Measurements from ENCODE around the gene LPCAT1.
"Not testable (repeated sequence)": the region's sequence is repeated elsewhere in the genome, so short reads cannot be mapped to it uniquely, and the experiment has no call there.

LPCAT1 gene

DNA sequence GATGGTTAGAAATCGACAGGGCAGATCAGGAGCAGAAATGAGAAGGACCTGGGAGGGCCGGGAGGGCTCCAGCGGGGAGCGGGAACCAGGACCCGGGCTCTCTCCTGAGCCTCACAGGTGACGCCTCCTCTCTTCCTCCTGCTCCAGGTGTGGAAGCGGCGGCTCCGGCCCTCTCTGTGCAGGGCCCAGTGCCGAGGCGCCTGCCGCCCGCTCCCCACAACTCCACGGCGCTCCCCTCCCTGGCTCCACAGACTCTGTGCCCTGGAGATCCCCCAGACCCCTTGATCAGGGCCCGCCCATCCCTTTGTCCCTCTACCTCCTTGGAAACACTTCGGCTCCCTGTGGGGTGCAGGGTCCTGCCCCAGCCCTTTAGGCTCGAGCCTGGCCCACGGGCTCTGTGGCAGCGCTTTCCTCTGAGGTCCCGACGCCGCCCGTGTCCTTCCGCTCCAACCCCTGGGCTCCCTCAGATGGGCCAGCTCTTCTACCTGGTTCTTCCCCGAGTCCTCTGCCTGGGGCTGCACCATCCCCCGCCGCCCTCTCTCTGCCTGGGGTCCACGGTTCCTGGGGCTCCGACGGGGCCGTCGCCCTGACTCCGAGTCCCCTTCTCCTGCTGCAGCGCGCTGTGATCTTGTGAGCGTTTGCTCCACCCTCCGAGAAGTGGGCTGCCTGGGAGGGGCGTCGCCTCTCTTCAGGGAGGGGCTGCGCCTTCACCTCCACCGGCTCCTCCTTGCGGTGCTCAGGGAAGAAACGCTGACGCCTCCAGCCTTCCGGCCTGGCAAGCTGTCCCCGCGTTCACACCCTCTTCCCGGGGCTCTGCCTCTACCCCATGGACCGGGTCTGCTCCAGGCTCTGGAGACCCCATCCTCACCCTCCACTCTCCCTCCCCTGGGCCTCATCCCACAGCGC, 56.2 kb downstream of the LPCAT1 start:
- no peak for DNase-seq (ENCODE audit: low read depth in 2 of 2)

- DNase-seq (ENCODE audit: low read depth in 2 of 2), result no peak
These were observed 57.0 kb downstream of the LPCAT1 start for GRCh38 chr5:1466631-1467265.

DNA sequence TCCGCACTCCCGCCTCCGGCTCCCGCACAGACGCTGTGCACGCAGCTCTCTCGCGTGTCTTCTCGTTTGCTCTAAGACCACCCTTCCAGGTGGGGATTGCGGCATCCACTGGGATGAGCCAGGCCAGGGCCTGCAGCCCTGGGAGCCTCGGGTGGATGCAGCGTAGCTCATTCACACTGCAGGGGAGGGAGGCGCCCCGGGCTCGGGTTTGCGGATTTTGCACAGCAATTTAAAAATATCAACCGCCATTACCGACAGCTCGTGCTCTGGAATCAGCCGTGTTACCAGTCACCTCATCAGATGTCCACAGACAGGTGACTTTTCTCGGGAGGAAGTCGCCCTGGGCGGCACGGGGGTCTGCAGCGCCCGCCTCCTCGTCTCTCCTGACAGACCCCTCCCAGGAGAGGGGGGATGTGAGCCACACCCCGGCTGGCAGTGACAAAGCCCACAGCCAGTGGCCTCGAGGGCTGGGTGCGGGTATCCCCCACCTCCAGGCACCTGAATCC, 57.7 kb downstream of the LPCAT1 start:
- no peak for DNase-seq (ENCODE audit: low read depth in 2 of 2)

DNA sequence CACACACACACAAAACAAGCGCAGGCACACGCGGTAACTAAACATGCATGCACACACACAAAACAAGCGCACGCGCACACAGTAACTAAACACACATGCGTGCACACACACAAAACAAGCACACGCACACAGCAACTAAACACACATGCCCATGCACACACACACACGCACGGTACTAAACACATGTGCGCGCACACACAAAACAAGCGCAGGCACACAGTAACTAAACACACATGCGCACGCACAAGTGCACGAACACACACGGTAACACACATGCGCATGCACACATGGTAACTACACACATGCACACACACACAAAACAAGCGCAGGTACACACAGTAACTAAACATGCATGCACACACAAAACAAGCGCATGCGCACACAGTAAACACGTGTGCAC, 58.6 kb downstream of the LPCAT1 start:
- no peak for DNase-seq (ENCODE audit: low read depth in 2 of 2)

- no peak for DNase-seq (ENCODE audit: low read depth in 2 of 2)
These were observed 59.2 kb downstream of the LPCAT1 start for GRCh38 chr5:1464511-1464910.

GRCh38 chr5:1464096-1464446, 59.7 kb downstream of the LPCAT1 start:
- no peak for DNase-seq (ENCODE audit: low read depth in 2 of 2)

DNA sequence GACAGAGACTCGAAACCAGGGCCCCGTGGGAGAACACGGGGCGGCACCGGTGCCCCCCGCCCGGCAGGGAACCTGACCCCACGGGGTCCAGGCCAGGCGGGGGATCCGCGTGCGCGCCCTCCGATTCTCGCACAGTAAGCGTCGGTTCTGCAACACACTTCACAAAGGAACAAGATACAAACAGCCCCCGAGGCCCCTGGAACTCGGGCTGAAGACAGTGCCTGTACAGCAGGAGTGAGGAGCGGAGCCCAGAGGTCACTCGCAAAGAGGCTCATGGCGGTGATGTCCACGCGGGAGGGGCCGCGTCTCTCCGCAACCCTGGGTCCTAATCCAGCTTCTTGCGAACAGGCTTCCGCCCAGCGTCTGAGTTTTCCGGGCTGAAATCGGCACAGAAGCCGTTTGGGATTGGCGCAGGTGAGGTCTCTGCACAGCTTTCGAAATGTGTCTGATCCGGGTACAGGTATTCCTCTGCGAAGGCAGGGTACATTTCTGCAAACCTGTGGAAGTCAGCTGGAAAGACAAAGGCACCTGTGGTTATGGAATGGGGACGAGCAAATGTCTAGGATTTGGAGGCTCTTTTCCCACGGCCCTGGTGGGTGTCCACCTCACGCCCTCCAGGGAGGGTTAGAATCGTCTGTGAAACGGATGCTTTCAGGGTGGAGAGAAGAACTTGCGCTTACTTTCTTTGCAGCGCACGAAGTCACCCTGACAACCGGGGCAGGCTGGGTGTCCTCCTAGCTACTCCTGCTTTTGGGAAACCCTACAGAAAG, 60.2 kb downstream of the LPCAT1 start:
- DNase-seq (ENCODE audit: low read depth in 2 of 2), result no peak

GRCh38 chr5:1462358-1462757, 61.4 kb downstream of the LPCAT1 start:
- DNase-seq (ENCODE audit: low read depth in 2 of 2), result no peak

GRCh38 chr5:1461396-1461795, 62.4 kb downstream of the LPCAT1 start:
- DNase-seq (ENCODE audit: low read depth in 2 of 2), result no peak

GRCh38 chr5:1460054-1460682, 63.6 kb downstream of the LPCAT1 start:
- no peak for DNase-seq (ENCODE audit: low read depth in 2 of 2)

- DNase-seq (ENCODE audit: low read depth in 2 of 2), result not testable (repeated sequence)
These were observed 64.3 kb downstream of the LPCAT1 start for GRCh38 chr5:1459435-1459834.

DNA sequence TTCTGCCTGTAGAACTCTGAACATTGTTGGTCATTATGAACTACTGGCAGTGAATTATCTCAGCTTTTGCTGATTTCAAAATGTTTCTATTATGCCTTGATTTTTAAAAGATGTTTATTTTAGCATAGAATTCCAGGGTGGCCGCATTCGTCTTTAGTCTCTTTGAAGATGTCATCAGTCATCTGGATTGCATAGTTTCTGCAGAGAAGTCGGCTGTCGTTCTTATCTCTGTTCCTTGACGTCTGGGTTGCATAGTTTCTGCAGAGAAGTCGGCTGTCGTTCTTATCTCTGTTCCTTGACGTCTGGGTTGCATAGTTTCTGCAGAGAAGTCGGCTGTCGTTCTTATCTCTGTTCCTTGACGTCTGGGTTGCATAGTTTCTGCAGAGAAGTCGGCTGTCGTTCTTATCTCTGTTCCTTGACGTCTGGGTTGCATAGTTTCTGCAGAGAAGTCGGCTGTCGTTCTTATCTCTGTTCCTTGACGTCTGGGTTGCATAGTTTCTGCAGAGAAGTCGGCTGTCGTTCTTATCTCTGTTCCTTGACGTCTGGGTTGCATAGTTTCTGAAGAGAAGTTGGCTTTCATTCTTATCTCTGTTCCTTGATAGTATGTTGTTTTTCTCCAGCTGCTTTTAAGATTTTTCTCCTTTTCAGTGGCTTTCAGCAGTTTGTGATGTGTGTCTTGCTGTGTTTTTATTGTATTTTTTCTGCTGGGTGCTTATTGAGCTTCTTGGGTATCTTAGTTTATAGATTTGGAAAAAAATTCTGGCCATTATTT, 67.5 kb downstream of the LPCAT1 start:
- DNase-seq (ENCODE audit: low read depth in 2 of 2), result not testable (repeated sequence)

DNA sequence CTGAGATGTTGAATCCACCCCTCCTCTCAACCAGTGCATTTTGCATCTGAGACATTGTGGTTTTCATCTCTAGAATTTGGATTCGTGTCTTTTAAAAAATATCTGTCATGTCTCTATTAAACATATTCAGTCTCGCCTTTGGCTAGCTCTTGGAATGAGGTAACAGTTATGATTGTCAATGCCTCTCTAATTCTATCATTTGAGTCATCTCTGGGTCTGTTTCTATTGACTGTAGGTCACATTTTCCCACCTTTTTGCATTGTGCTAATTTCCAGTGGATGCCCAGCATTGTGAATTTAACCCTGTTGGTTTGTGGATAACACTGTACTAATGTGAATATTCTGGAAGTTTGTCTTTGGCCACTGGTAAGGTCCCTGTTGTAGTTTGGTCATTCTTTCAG, 70.1 kb downstream of the LPCAT1 start:
- no peak for DNase-seq (ENCODE audit: low read depth in 2 of 2)

- no peak for DNase-seq (ENCODE audit: low read depth in 2 of 2)
These were observed 74.6 kb downstream of the LPCAT1 start for GRCh38 chr5:1449081-1449630.

- DNase-seq (ENCODE audit: low read depth in 2 of 2), result no peak
These were observed 75.2 kb downstream of the LPCAT1 start for GRCh38 chr5:1448511-1449011.

DNA sequence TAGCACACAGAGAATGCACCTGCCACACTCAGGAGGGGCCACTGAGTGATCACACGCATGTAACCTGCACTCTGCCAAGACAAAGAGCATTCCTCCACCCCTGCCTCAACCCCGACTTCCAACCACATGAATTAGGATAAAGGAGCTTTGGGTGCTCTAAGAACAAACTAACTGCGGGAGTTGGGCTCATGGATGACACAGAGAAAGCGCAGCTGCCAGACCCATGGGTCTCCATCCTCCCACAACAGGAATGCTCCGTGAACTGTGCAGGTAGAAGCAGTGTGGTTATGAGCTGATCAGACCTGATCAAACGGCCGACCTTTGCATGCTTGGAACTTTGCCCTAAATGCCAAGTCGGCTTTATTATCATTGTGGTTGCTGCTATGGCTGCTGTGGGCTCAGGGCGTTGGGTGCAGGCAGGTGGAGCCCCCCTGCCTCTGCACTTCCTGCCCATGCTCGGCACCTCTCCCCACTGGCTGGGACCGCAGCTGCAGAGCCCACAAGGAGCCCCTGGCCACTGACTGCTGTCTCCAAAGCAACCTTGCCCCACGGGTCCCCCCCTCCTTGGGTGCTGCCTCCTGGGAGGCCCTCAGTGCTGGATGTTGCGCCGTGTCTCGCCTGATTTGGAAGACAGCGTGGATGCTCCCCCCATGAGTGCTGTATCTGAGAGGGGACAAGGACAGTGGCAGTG, 75.9 kb downstream of the LPCAT1 start:
- no peak for DNase-seq (ENCODE audit: low read depth in 2 of 2)

GRCh38 chr5:1446602-1447343, 77.0 kb downstream of the LPCAT1 start:
- DNase-seq (ENCODE audit: low read depth in 2 of 2), result no peak

GRCh38 chr5:1445689-1446601, 77.8 kb downstream of the LPCAT1 start:
- no peak for DNase-seq (ENCODE audit: low read depth in 2 of 2)
